Uterus (tissue), 4 donors: Measurements from ENCODE around the gene SUCLG2. TPM values are rescaled to one million over a fixed set of nuclear protein-coding genes. Genes with fewer than 3 reads are reported as not detected.
"Not testable (repeated sequence)": the region's sequence is repeated elsewhere in the genome, so short reads cannot be mapped to it uniquely, and the experiment has no call there.

ENCODE experiments used
- DNase-seq, 2 donors: peaks; one replicate each; pipeline ENCODE4 v3.0.0-alpha.2; 2019 to 2020
- H3K27ac ChIP-seq, 2 donors: fragments of 200-600 bp; sonication (generic); 1 replicate in 1 of 2; 2 replicates in 1 of 2; pipeline ENCODE4 v1.5.1; 2016 to 2018
- H3K27me3 ChIP-seq, 2 donors: fragments of 200-600 bp; sonication (generic); one replicate each; pipeline ENCODE4 v1.5.1; 2018 to 2019; ENCODE audit warnings: control low read depth in 1 of 2
- H3K36me3 ChIP-seq, 2 donors: fragments of 200-600 bp; sonication (generic); one replicate each; pipeline ENCODE4 v1.5.1; 2019; ENCODE audit warnings: control low read depth in 1 of 2
- H3K4me1 ChIP-seq, 2 donors: fragments of 200-600 bp; sonication (generic); one replicate each; pipeline ENCODE4 v1.5.1; 2018 to 2019; ENCODE audit warnings: control low read depth in 1 of 2
- H3K4me3 ChIP-seq, 2 donors: fragments of 200-600 bp; sonication (generic); 1 replicate in 1 of 2; 2 replicates in 1 of 2; pipeline ENCODE4 v1.5.1; 2018 to 2019; ENCODE audit warnings: mild to moderate bottlenecking in 1 of 2
- H3K9me3 ChIP-seq, 2 donors: fragments of 200-600 bp; sonication (generic); one replicate each; pipeline ENCODE4 v1.5.1; 2019; ENCODE audit warnings: control low read depth in 1 of 2
- CTCF ChIP-seq, 4 experiments: fragments of 200-600 bp in 2 of 4; fragments of 450-650 bp in 2 of 4; sonication (generic) in 2 of 4; IDR thresholded peaks; one replicate each; pipeline ENCODE4 v1.5.1; 2016 to 2019; ENCODE audit warnings: antibody characterized with exemption in 4 of 4, mild to moderate bottlenecking in 2 of 4, moderate library complexity in 1 of 4
- POLR2A ChIP-seq, 2 donors: fragments of 450-650 bp; IDR thresholded peaks; one replicate each; pipeline ENCODE4 v1.6.1; 2016; ENCODE audit warnings: antibody characterized with exemption in 2 of 2, mild to moderate bottlenecking in 1 of 2, moderate library complexity in 1 of 2
- intact Hi-C: fragments of 100-400 bp; cut with DNase I; formaldehyde crosslinking; loops from one replicate; pipeline ENCODE4 v1.15.1; 2023; ENCODE audit warnings: low total_unique reads
- total RNA-seq, 4 donors: library from RNA; depleted of rRNA in 3 of 4; stranded (reverse); fragments of >200 nt in 3 of 4; gene quantifications; one replicate each; pipeline versions ENCODE4 v1.1.0 to v1.2.4, GENCODE V29; 2014 to 2023
- donor health status: DM: yes; HTN: yes; CAD: no.

SUCLG2 gene
- total RNA-seq, 4 donors from 2014 or later: 30.5 to 77.0 (median 45.2) TPM

- Histone ChIP-seq H3K27ac (no peak overlapping the region), H3K4me3 (no peak overlapping the region), H3K9me3 (no peaks in the 10 kb centered on the region), H3K27me3 (no peaks in the 10 kb centered on the region), H3K36me3 (no peaks in the 10 kb centered on the region), H3K4me1 (no peaks in the 10 kb centered on the region)
- DNase-seq: no peak
- intact Hi-C loops: no loop called here
- no peak for TF ChIP-seq POLR2A (IDR thresholded peaks at IDR 0.05)
- TF ChIP-seq CTCF (IDR thresholded peaks at IDR 0.05): no peak
Measured at GRCh38 chr3:67592057-67592456, 62.4 kb downstream of the SUCLG2 start.

- DNase-seq: no peak
- Histone ChIP-seq H3K4me1 (no peaks in the 10 kb centered on the region), H3K4me3 (no peak overlapping the region), H3K27me3 (no peaks in the 10 kb centered on the region), H3K27ac (no peak overlapping the region), H3K36me3 (no peaks in the 10 kb centered on the region), H3K9me3 (no peaks in the 10 kb centered on the region)
- TF ChIP-seq POLR2A (IDR thresholded peaks at IDR 0.05) (no peak), CTCF (IDR thresholded peaks at IDR 0.05) (no peak)
- intact Hi-C loops: no loop called here
Measured at GRCh38 chr3:67587811-67588210, 66.6 kb downstream of the SUCLG2 start.

- H3K4me3 ChIP-seq: no peak overlapping the region
- no peak for DNase-seq
- intact Hi-C loops: no loop called here
- H3K9me3 ChIP-seq: no peaks in the 10 kb centered on the region
- H3K36me3 ChIP-seq: no peaks in the 10 kb centered on the region
- no peak overlapping the region for H3K27ac ChIP-seq
- H3K27me3 ChIP-seq: no peaks in the 10 kb centered on the region
- TF ChIP-seq CTCF (IDR thresholded peaks at IDR 0.05): no peak
- no peak for TF ChIP-seq POLR2A (IDR thresholded peaks at IDR 0.05)
- no peaks in the 10 kb centered on the region for H3K4me1 ChIP-seq
Measured at GRCh38 chr3:67587301-67587700, 67.1 kb downstream of the SUCLG2 start.

- H3K4me3 ChIP-seq, intact Hi-C loops, H3K36me3 ChIP-seq, H3K27me3 ChIP-seq, H3K4me1 ChIP-seq, H3K9me3 ChIP-seq, DNase-seq, H3K27ac ChIP-seq: not testable (repeated sequence)
Measured at GRCh38 chr3:67584608-67585007, 69.8 kb downstream of the SUCLG2 start.

GRCh38 chr3:67580430-67581000 lies 73.9 kb downstream of the SUCLG2 start:
- H3K27ac ChIP-seq: no peak overlapping the region
- H3K27me3 ChIP-seq: no peaks in the 10 kb centered on the region
- no peaks in the 10 kb centered on the region for H3K9me3 ChIP-seq
- intact Hi-C loops: no loop called here
- no peak overlapping the region for H3K4me3 ChIP-seq
- TF ChIP-seq POLR2A (IDR thresholded peaks at IDR 0.05) (no peak), CTCF (IDR thresholded peaks at IDR 0.05) (no peak)
- no peaks in the 10 kb centered on the region for H3K4me1 ChIP-seq
- H3K36me3 ChIP-seq: no peaks in the 10 kb centered on the region
- DNase-seq: no peak

GRCh38 chr3:67578416-67578815 lies 76.0 kb downstream of the SUCLG2 start:
- DNase-seq: no peak
- Histone ChIP-seq H3K36me3 (no peaks in the 10 kb centered on the region), H3K9me3 (no peaks in the 10 kb centered on the region), H3K4me1 (no peaks in the 10 kb centered on the region), H3K27ac (no peak overlapping the region), H3K4me3 (no peak overlapping the region), H3K27me3 (no peaks in the 10 kb centered on the region)
- TF ChIP-seq CTCF (IDR thresholded peaks at IDR 0.05) (no peak), POLR2A (IDR thresholded peaks at IDR 0.05) (no peak)
- intact Hi-C loops: no loop called here
